ENCODE results near the gene KCNQ2.

KCNQ2 gene

DNA sequence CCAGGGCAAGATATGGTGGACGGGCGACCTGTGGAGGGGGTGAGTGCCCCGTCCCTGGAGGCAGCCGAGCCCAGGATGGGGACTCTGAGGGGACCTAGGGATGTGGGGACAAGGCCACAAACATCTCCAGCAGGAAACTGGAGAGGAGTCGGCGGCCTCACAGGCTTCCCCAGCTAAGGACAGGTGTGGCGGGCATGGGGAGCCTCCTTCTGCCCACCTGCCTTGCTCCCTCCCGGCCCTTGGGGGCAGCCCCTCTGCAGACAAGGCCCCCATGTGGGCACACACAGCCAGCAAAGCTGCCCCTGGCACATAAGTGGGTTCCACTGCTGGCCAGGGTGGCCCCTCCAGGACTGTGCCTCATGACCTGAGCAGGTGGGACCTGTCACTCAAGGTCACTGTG is 115.9 kb downstream of the KCNQ2 start:
- no peak for DNase-seq

DNA sequence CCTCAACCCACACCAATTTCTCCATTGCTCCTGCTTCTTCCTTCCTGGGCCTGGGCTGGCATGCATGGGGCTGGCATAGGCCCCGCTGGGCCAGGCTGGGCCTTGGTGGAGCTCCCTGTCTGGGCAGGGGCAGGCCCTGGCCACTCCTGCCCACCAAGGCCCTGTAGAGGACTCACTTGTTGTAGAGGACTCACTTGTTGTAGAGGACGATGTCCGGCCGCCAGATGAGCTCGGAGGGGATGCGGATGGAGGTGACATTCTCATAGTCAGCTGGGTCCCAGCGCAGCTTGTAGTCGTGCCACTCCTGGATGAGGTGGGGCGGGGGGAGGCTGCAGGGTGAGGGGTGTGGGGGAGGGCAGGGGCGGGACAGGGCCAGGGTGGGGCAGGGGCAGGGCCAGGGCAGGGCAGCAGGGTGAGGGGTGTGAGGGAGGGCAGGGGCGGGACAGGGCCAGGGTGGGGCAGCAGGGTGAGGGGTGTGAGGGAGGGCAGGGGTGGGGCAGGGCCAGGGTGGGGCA is 116.6 kb downstream of the KCNQ2 start:
- DNase-seq: no peak

DNA sequence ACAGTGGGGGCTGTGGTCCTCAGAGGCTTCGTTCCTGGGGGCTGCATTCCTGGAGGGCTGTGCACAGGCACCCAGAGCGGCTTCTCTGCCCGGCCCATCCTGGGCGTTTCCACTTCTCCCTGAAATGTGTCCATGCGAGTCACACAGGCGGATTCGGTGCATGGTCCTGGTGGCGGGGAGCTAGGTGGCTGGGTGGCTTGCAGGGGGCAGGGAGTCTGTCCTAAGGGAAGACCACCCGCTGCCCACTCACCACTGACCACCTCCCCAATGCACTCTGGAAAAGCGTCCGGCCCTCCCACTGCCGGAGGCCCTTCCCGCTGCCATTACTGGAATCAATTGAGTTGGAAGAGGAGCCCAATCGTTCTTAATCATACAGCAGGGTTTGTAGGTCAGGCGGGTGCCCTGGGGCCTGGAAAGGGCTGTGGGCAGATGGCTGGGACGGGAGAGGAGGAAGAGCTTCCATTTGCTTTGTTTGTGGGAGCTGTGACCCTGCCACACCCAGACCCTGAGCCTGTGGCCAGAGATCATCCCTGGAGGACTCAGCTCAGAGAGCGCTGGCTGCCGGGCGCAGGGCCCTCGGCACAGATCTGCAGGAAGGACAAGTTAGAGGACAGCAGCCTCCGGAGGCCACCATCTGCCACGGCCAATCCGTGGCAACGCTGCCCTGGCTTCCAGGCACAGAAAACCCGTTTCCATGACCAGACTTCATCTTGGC is 117.7 kb downstream of the KCNQ2 start:
- no peak for DNase-seq

DNA sequence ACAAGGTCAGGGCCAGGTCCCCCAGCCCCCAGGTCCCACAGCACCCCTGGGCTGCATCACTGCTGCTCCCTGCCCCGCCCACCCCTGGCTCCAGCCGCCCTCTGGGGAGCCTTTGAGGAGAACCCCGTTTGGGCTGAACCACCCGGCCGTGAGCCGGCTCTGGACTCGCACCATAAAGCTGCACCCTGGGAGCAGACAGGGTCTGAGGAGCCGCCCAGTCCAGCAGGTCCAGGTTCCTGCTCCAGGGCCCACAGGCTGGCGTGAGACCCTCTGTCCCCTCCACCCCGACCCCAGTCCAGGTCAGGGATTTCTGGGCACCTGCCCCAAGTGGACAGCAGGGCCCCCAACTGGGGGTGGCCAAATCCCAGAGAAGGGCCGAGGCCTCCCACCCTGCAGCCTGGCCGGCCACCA is 119.6 kb downstream of the KCNQ2 start:
- no peak for DNase-seq

DNA sequence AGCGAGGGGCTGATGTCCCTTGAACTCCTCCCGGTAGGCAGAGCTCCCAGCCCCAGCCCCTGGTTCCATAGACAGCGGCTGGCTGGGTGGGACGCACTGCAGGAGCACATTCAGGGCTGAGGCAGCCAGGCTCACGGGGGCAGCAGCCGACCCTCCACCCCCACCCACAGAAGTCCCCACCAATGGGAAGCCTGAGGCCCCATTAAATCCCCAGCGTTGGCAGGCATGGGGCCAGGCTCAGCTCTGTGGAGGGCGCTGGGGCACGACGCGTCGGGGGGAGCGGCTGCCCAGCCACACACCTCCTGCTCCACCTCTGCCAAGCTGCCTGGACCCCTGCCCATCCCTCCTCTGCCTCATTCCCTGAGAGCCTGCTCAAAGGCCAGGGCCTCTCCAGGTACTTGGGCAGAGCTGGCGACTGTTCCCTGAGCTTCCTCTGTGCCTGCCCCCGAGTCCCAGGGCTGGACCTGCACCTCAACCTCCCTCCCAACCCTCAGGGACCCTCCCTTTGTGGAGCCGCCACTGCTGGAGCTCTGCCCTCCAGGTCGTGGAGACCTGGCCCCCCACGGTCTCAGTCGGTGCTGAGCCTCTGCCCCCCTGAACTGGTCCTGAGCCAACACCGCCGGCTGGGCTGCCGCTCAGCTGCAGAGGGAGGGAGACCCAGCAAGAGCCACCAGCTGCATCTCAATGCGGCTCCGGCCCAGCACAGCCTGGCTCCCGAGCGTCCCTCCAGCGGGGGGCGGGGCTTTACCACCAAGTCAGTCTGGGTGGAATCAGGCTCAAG is 120.5 kb downstream of the KCNQ2 start:
- no peak for DNase-seq

DNA sequence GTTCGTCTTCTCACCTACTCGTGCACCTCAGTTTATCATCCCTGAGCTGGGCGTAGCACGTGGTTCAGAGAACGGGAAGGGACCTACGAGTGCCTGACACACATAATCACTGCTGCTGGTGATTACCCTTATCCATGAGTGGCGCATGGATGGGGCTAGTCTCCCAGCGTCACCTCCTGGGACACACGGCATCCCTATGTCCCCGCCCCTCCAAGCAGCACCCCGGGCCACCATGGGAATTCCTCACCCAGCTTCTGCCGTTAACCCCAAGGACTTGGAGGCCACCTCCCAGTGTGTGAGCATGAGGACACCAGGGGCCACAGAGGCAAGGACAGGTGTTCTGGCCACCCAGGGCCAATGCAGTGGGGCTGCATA is 121.1 kb downstream of the KCNQ2 start:
- DNase-seq: no peak

DNA sequence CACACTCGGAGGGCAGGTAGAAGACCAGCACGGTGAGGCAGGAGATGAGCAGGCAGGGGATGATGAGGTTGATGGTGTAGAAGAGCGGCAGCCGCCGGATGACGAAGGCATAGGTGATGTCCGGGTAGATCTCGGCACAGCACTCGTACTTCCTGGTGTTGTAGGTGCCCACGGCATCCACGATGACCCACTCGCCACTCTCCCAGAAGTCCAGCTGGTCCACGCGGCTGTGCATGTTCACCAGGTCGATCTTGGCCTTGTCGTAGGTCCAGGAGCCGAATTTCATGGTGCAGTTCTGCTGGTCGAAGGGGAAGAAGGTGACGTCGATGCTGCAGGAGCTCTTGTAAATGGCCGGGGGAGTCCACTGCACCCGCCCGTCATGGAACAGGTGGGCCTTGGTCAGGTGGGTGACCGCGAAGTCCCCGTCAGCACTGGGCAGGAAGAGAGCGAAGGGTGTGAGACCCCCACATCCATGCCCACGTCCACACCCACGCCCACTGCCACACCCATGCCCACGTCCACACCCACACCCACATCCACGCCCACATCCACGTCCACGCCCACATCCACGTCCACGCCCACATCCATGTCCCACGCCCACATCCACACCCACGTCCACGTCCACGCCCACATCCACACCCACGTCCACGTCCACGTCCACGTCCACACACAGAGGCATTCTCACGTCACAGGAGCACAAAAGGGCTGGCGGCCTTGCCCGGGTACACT is 121.7 kb downstream of the KCNQ2 start:
- no peak for DNase-seq

Data from fibroblast of skin of scalp (primary cell).